GM12878 (cell line): ENCODE results near the gene TMCO6. TPM values are rescaled to one million over a fixed set of nuclear protein-coding genes. Genes with fewer than 3 reads are reported as not detected.

Experiments
- CUX1 ChIP-seq: IDR thresholded peaks from 2 replicates; pipeline ENCODE4 v1.6.1; 2012; ENCODE audit warnings: improper control_type of control experiment, low read depth, low read length; ENCODE audit not compliant: insufficient replicate concordance
- POLR2AphosphoS5 ChIP-seq: IDR thresholded peaks from 2 replicates; pipeline ENCODE4 v1.6.1; 2011; ENCODE audit warnings: mild to moderate bottlenecking, low read length, inconsistent platforms
- RUNX3 ChIP-seq: IDR thresholded peaks from 2 replicates; pipeline ENCODE4 v1.6.1; 2012; ENCODE audit warnings: low read length, inconsistent platforms
- TCF12 ChIP-seq: IDR thresholded peaks from 2 replicates; pipeline ENCODE4 v1.6.1; 2011; ENCODE audit warnings: low read depth, mild to moderate bottlenecking, low read length
- TCF3 ChIP-seq: IDR thresholded peaks from 2 replicates; pipeline ENCODE4 v1.6.1; 2012; ENCODE audit warnings: low read depth, mild to moderate bottlenecking, low read length, borderline replicate concordance; ENCODE audit not compliant: insufficient read depth
- USF2 ChIP-seq: IDR thresholded peaks from 2 replicates; pipeline ENCODE4 v1.6.1; 2011; ENCODE audit warnings: low read depth, low read length, improper control_type of control experiment, borderline replicate concordance
- YBX1 ChIP-seq: fragments of 450-650 bp; IDR thresholded peaks from 2 replicates; pipeline ENCODE4 v1.6.1; 2016; ENCODE audit warnings: antibody characterized with exemption
- ZSCAN29 ChIP-seq: fragments of 450-650 bp; IDR thresholded peaks from 2 replicates; pipeline ENCODE4 v1.6.1; 2017; ENCODE audit warnings: mild to moderate bottlenecking, moderate library complexity
- polyA plus RNA-seq, 11 experiments: library from polyadenylated mRNA; depleted of rRNA in 4 of 11; unstranded in 6 of 11; stranded (reverse) in 5 of 11; fragments of >200 nt; fragmentation: Nextera tagmentation in 4 of 11; fragmentation: Illumina TruSeq in 1 of 11; extraction: Ambion mirVana in 4 of 11; extraction: Trizol in 1 of 11; gene quantifications; 1 replicate in 1 of 11; 2 replicates in 10 of 11; pipeline versions ENCODE4 v1.2.1 to v1.2.3, GENCODE V29; 2011 to 2016; ENCODE audit warnings: inconsistent platforms in 2 of 11, missing spikeins in 2 of 11, low read depth in 1 of 11
- total RNA-seq, 4 experiments: library from RNA; depleted of rRNA in 3 of 4; stranded (reverse); fragments of >200 nt in 3 of 4; fragmentation: Illumina TruSeq in 1 of 4; extraction: Trizol in 1 of 4; gene quantifications; 2 replicates each; pipeline versions ENCODE4 v1.2.1 to v1.2.3, GENCODE V29; 2013 to 2021
- TF ChIP-seq, protein P1 (sequence below): fragments of 150-350 bp; IDR thresholded peaks from 2 replicates; pipeline ENCODE4 v1.6.1; 2016; ENCODE audit warnings: low read depth, low read length

TMCO6 gene
- total and polyA plus RNA-seq, 10 of the 15 experiments (the other 5 are each of a cell fraction or from before 2014, with no cell fraction given), result 4.1 to 21.6 (median 11.7) TPM

- TF ChIP-seq, protein P1, sequence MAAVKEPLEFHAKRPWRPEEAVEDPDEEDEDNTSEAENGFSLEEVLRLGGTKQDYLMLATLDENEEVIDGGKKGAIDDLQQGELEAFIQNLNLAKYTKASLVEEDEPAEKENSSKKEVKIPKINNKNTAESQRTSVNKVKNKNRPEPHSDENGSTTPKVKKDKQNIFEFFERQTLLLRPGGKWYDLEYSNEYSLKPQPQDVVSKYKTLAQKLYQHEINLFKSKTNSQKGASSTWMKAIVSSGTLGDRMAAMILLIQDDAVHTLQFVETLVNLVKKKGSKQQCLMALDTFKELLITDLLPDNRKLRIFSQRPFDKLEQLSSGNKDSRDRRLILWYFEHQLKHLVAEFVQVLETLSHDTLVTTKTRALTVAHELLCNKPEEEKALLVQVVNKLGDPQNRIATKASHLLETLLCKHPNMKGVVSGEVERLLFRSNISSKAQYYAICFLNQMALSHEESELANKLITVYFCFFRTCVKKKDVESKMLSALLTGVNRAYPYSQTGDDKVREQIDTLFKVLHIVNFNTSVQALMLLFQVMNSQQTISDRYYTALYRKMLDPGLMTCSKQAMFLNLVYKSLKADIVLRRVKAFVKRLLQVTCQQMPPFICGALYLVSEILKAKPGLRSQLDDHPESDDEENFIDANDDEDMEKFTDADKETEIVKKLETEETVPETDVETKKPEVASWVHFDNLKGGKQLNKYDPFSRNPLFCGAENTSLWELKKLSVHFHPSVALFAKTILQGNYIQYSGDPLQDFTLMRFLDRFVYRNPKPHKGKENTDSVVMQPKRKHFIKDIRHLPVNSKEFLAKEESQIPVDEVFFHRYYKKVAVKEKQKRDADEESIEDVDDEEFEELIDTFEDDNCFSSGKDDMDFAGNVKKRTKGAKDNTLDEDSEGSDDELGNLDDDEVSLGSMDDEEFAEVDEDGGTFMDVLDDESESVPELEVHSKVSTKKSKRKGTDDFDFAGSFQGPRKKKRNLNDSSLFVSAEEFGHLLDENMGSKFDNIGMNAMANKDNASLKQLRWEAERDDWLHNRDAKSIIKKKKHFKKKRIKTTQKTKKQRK, result no peak
- TF ChIP-seq POLR2AphosphoS5, result peak; percentile 92
- TF ChIP-seq CUX1, result no peak
- no peak for TF ChIP-seq USF2
- TF ChIP-seq TCF12, result no peak
- TF ChIP-seq ZSCAN29, result no peak
- TF ChIP-seq RUNX3, result peak; percentile 61
- TF ChIP-seq TCF3, result no peak
- no peak for TF ChIP-seq YBX1
Observed at GRCh38 chr5:140690941-140691924, 52.0 kb downstream of the TMCO6 start, which contains the start of the genes HARS1 and HARS2 (continued).
